ENCODE data around the gene FAM43A.

The FAM43A gene

GRCh38 chr3:194664857-194665256, 20.8 kb upstream of the FAM43A start:
- no peak overlapping the region for H3K4me3 ChIP-seq (ENCODE audit: low read depth, low read length)
- DNase-seq (ENCODE audit: low read depth), result no peak
- TF ChIP-seq, protein P1, sequence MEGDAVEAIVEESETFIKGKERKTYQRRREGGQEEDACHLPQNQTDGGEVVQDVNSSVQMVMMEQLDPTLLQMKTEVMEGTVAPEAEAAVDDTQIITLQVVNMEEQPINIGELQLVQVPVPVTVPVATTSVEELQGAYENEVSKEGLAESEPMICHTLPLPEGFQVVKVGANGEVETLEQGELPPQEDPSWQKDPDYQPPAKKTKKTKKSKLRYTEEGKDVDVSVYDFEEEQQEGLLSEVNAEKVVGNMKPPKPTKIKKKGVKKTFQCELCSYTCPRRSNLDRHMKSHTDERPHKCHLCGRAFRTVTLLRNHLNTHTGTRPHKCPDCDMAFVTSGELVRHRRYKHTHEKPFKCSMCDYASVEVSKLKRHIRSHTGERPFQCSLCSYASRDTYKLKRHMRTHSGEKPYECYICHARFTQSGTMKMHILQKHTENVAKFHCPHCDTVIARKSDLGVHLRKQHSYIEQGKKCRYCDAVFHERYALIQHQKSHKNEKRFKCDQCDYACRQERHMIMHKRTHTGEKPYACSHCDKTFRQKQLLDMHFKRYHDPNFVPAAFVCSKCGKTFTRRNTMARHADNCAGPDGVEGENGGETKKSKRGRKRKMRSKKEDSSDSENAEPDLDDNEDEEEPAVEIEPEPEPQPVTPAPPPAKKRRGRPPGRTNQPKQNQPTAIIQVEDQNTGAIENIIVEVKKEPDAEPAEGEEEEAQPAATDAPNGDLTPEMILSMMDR (IDR thresholded peaks at IDR 0.05; ENCODE audit: control insufficient read depth, extremely low read depth, insufficient read depth), result no peak

DNA sequence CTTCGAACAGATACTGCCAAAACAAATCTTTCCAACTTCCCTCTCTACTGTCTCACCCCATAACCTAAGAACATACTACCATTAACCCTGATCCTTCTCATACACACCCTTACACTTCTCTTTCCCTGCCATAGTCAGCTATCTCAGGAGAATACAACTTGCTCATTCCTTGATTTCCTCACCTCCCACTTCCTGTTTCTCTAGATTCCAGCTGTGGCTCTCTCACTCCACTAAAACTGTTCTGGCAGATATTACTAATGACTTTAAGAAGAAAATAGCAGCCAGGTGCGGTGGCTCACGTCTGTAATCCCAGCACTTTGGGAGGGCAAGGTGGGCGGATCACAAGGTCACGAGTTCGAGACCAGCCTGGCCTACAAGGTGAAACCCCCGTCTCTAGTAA, 18.3 kb upstream of the FAM43A start:
- no peak overlapping the region for H3K4me3 ChIP-seq (ENCODE audit: low read depth, low read length)
- DNase-seq (ENCODE audit: low read depth), result no peak
- TF ChIP-seq, protein P1 (IDR thresholded peaks at IDR 0.05; ENCODE audit: control insufficient read depth, extremely low read depth, insufficient read depth), result no peak

DNA sequence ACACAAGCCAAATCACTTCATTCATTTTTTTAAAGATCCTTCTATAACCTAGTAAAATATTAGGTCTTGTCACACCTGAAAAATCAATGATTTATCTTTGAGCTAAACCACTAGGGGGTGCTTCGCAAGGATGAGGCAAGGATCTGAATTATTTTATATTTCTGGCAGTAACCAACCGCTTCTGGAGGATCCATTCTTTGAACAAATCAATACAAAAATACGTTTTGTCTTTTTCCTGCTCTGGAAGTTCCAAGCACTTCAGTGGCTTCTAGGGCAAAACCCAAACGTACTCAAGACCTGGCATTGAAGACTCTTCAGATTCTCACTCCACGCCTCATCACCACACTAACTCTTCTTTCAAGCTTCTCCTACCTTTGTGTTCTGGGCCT, 14.2 kb upstream of the FAM43A start:
- DNase-seq (ENCODE audit: low read depth), result peak; percentile 28
- TF ChIP-seq, protein P1 (IDR thresholded peaks at IDR 0.05; ENCODE audit: control insufficient read depth, extremely low read depth, insufficient read depth), result peak; percentile 43
- peak overlapping the region; percentile 77 for H3K4me3 ChIP-seq (ENCODE audit: low read depth, low read length)

DNA sequence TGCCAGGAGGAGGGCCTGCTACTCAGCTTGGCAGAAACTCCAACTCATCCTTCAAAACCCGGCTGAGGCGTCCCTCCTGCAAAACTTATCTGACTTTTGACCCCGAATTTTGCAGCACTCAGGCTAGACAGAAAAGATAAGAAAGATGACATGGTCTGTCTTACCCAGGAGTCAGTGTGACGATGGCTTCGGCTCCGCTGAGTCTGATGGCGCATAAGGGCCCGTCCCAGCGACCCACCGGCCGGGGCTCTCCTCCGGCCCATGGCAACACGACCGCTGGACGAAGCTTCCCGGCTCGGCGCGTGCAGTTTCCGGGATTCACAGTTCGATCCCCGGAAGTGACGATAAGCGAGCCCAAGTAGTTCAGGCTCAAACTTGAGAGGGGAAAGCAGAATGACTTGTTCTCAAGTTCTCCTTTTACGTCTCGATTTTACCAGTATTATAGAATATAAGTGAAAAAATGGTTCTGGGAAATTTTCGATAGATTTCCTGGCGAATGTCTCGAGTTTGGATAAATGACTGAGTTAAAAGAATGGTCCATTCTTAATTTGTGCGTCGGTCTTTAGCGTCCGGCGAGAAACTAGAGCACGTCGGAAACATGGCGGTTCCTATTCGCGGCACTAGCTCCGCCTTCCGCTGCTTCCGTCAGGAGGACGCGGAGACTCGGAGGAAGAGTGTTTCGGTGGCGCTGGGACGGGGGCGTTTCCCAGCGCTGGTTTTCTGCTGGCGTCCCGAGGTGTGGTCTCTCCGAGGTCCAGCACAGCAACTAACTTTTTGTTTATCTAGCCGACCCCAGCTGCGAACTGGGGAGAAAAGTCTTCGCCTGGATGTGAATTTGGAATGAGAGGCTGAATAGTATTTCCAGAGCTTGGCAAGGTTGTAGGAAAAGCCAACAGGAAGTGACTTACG, 13.5 kb upstream of the FAM43A start, which contains the start of gene LSG1:
Gene LSG1, minus strand, starts transcription at position 292 of the 909 bp plus-strand sequence. Its CDS starts 29 bp downstream, at position 263.
- TF ChIP-seq, protein P1 (IDR thresholded peaks at IDR 0.05; ENCODE audit: control insufficient read depth, extremely low read depth, insufficient read depth), result no peak
- DNase-seq (ENCODE audit: low read depth), result peak; percentile 92
- H3K4me3 ChIP-seq (ENCODE audit: low read depth, low read length), result peak within 1 kb of the TSS; percentile 77

DNA sequence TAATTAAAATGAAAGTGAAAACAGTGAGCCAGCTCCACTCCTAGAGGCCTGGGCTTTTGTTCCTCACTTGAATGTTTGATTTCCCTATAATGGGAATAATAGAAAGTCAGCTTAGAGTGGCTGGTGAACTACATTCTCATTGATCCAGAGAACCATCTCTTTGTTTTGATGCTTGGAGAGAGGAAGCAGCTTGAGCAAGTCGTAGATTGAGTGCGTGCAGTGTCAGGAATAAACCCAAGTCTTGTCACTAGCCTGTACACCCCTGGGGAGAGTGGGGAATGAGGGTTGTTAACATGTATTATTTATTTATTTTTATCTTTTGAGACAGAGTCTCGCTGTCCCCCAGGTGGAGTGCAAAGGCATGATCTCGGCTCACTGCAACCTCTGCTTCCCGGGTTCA, 12.8 kb upstream of the FAM43A start:
- peak overlapping the region; percentile 77 for H3K4me3 ChIP-seq (ENCODE audit: low read depth, low read length)
- TF ChIP-seq, protein P1 (IDR thresholded peaks at IDR 0.05; ENCODE audit: control insufficient read depth, extremely low read depth, insufficient read depth), result no peak
- DNase-seq (ENCODE audit: low read depth), result no peak

GRCh38 chr3:194673761-194674160, 11.9 kb upstream of the FAM43A start:
- DNase-seq (ENCODE audit: low read depth), result no peak
- TF ChIP-seq, protein P1 (IDR thresholded peaks at IDR 0.05; ENCODE audit: control insufficient read depth, extremely low read depth, insufficient read depth), result no peak
- no peak overlapping the region for H3K4me3 ChIP-seq (ENCODE audit: low read depth, low read length)
